ENCODE data around the gene ROBO2.
"Not testable (repeated sequence)": the region's sequence is repeated elsewhere in the genome, so short reads cannot be mapped to it uniquely, and the experiment has no call there.

ROBO2 gene

GRCh38 chr3:77372018-77372417 lies 332.1 kb downstream of the ROBO2 start:
- Mint-ChIP-seq H3K9me3 (peaks cover 3% of the 10 kb centered on the region), H3K27ac (no peak overlapping the region), H3K27me3 (ENCODE audit: low read depth) (no peaks in the 10 kb centered on the region), H3K4me1 (ENCODE audit: low read depth) (no peaks in the 10 kb centered on the region), H3K4me3 (no peak overlapping the region), H3K36me3 (ENCODE audit: low read depth) (no peaks in the 10 kb centered on the region)

GRCh38 chr3:77372634-77373346 lies 332.9 kb downstream of the ROBO2 start:
- no peaks in the 10 kb centered on the region for H3K27me3 Mint-ChIP-seq (ENCODE audit: low read depth)
- H3K4me3 Mint-ChIP-seq, result no peak overlapping the region
- H3K9me3 Mint-ChIP-seq, result peaks cover 3% of the 10 kb centered on the region
- H3K36me3 Mint-ChIP-seq (ENCODE audit: low read depth), result no peaks in the 10 kb centered on the region
- no peak overlapping the region for H3K27ac Mint-ChIP-seq
- H3K4me1 Mint-ChIP-seq (ENCODE audit: low read depth), result no peaks in the 10 kb centered on the region

GRCh38 chr3:77373619-77374018 lies 333.7 kb downstream of the ROBO2 start:
- no peaks in the 10 kb centered on the region for H3K36me3 Mint-ChIP-seq (ENCODE audit: low read depth)
- no peaks in the 10 kb centered on the region for H3K4me1 Mint-ChIP-seq (ENCODE audit: low read depth)
- no peaks in the 10 kb centered on the region for H3K27me3 Mint-ChIP-seq (ENCODE audit: low read depth)
- H3K9me3 Mint-ChIP-seq, result peaks cover 3% of the 10 kb centered on the region
- H3K27ac Mint-ChIP-seq, result no peak overlapping the region
- no peak overlapping the region for H3K4me3 Mint-ChIP-seq

GRCh38 chr3:77376511-77376910 lies 336.6 kb downstream of the ROBO2 start:
- H3K4me3 Mint-ChIP-seq, result no peak overlapping the region
- H3K27me3 Mint-ChIP-seq (ENCODE audit: low read depth), result no peaks in the 10 kb centered on the region
- H3K27ac Mint-ChIP-seq, result no peak overlapping the region
- H3K36me3 Mint-ChIP-seq (ENCODE audit: low read depth), result no peaks in the 10 kb centered on the region
- no peaks in the 10 kb centered on the region for H3K4me1 Mint-ChIP-seq (ENCODE audit: low read depth)
- H3K9me3 Mint-ChIP-seq, result peaks cover 7% of the 10 kb centered on the region

GRCh38 chr3:77377717-77378116 lies 337.8 kb downstream of the ROBO2 start:
- H3K36me3 Mint-ChIP-seq (ENCODE audit: low read depth), result no peaks in the 10 kb centered on the region

GRCh38 chr3:77380136-77380535 lies 340.2 kb downstream of the ROBO2 start:
- no peaks in the 10 kb centered on the region for H3K27me3 Mint-ChIP-seq (ENCODE audit: low read depth)
- H3K4me1 Mint-ChIP-seq (ENCODE audit: low read depth), result no peaks in the 10 kb centered on the region
- H3K9me3 Mint-ChIP-seq, result peaks cover 8% of the 10 kb centered on the region
- no peaks in the 10 kb centered on the region for H3K36me3 Mint-ChIP-seq (ENCODE audit: low read depth)
- no peak overlapping the region for H3K27ac Mint-ChIP-seq
- H3K4me3 Mint-ChIP-seq, result no peak overlapping the region

More at GRCh38 chr3:77377717-77378116, 337.8 kb downstream of the ROBO2 start:
- Mint-ChIP-seq H3K27ac (no peak overlapping the region), H3K4me1 (ENCODE audit: low read depth) (no peaks in the 10 kb centered on the region), H3K9me3 (peaks cover 10% of the 10 kb centered on the region), H3K27me3 (ENCODE audit: low read depth) (no peaks in the 10 kb centered on the region), H3K4me3 (no peak overlapping the region)

- Mint-ChIP-seq H3K36me3 (ENCODE audit: low read depth) (no peaks in the 10 kb centered on the region), H3K4me3 (no peak overlapping the region), H3K9me3 (peaks cover 8% of the 10 kb centered on the region), H3K27ac (no peak overlapping the region), H3K4me1 (ENCODE audit: low read depth) (no peaks in the 10 kb centered on the region), H3K27me3 (ENCODE audit: low read depth) (no peaks in the 10 kb centered on the region)
Observed at GRCh38 chr3:77381431-77381830, 341.5 kb downstream of the ROBO2 start.

- Mint-ChIP-seq H3K9me3 (no peaks in the 10 kb centered on the region), H3K27me3 (ENCODE audit: low read depth) (no peaks in the 10 kb centered on the region), H3K4me1 (ENCODE audit: low read depth) (no peaks in the 10 kb centered on the region), H3K4me3 (no peak overlapping the region), H3K27ac (no peak overlapping the region), H3K36me3 (ENCODE audit: low read depth) (no peaks in the 10 kb centered on the region)
Observed at GRCh38 chr3:77392181-77392580, 352.3 kb downstream of the ROBO2 start.

- Mint-ChIP-seq H3K9me3 (peaks cover 3% of the 10 kb centered on the region), H3K36me3 (ENCODE audit: low read depth) (no peaks in the 10 kb centered on the region), H3K27me3 (ENCODE audit: low read depth) (no peaks in the 10 kb centered on the region), H3K27ac (no peak overlapping the region), H3K4me1 (ENCODE audit: low read depth) (no peaks in the 10 kb centered on the region), H3K4me3 (no peak overlapping the region)
Observed at GRCh38 chr3:77394046-77394445, 354.1 kb downstream of the ROBO2 start.

GRCh38 chr3:77404871-77405270 lies 365.0 kb downstream of the ROBO2 start:
- H3K4me1 Mint-ChIP-seq (ENCODE audit: low read depth), result no peaks in the 10 kb centered on the region
- no peaks in the 10 kb centered on the region for H3K9me3 Mint-ChIP-seq
- H3K27ac Mint-ChIP-seq, result no peak overlapping the region
- no peaks in the 10 kb centered on the region for H3K36me3 Mint-ChIP-seq (ENCODE audit: low read depth)
- no peak overlapping the region for H3K4me3 Mint-ChIP-seq
- no peaks in the 10 kb centered on the region for H3K27me3 Mint-ChIP-seq (ENCODE audit: low read depth)

GRCh38 chr3:77407441-77407840 lies 367.5 kb downstream of the ROBO2 start:
- H3K9me3 Mint-ChIP-seq, result no peaks in the 10 kb centered on the region
- no peaks in the 10 kb centered on the region for H3K27me3 Mint-ChIP-seq (ENCODE audit: low read depth)
- no peaks in the 10 kb centered on the region for H3K36me3 Mint-ChIP-seq (ENCODE audit: low read depth)
- no peak overlapping the region for H3K27ac Mint-ChIP-seq
- H3K4me3 Mint-ChIP-seq, result no peak overlapping the region
- no peaks in the 10 kb centered on the region for H3K4me1 Mint-ChIP-seq (ENCODE audit: low read depth)

- H3K4me3 Mint-ChIP-seq; H3K27me3 Mint-ChIP-seq (ENCODE audit: low read depth); H3K4me1 Mint-ChIP-seq (ENCODE audit: low read depth); H3K36me3 Mint-ChIP-seq (ENCODE audit: low read depth); H3K27ac Mint-ChIP-seq: not testable (repeated sequence)
- H3K9me3 Mint-ChIP-seq, result peaks cover 18% of the 10 kb centered on the region
Observed at GRCh38 chr3:77410334-77410733, 370.4 kb downstream of the ROBO2 start.

- H3K4me3 Mint-ChIP-seq, result no peak overlapping the region
- H3K9me3 Mint-ChIP-seq, result peaks cover 18% of the 10 kb centered on the region
- H3K27ac Mint-ChIP-seq, result no peak overlapping the region
- H3K27me3 Mint-ChIP-seq (ENCODE audit: low read depth), result no peaks in the 10 kb centered on the region
- no peaks in the 10 kb centered on the region for H3K4me1 Mint-ChIP-seq (ENCODE audit: low read depth)
- H3K36me3 Mint-ChIP-seq (ENCODE audit: low read depth), result no peaks in the 10 kb centered on the region
Observed at GRCh38 chr3:77411334-77411733, 371.4 kb downstream of the ROBO2 start.

GRCh38 chr3:77412021-77412438 lies 372.1 kb downstream of the ROBO2 start:
- H3K4me3 Mint-ChIP-seq, result no peak overlapping the region
- no peak overlapping the region for H3K27ac Mint-ChIP-seq
- H3K4me1 Mint-ChIP-seq (ENCODE audit: low read depth), result no peaks in the 10 kb centered on the region
- no peaks in the 10 kb centered on the region for H3K36me3 Mint-ChIP-seq (ENCODE audit: low read depth)
- H3K9me3 Mint-ChIP-seq, result peaks cover 18% of the 10 kb centered on the region
- H3K27me3 Mint-ChIP-seq (ENCODE audit: low read depth), result no peaks in the 10 kb centered on the region

GRCh38 chr3:77412584-77412983 lies 372.7 kb downstream of the ROBO2 start:
- H3K27me3 Mint-ChIP-seq (ENCODE audit: low read depth), result no peaks in the 10 kb centered on the region
- no peaks in the 10 kb centered on the region for H3K4me1 Mint-ChIP-seq (ENCODE audit: low read depth)
- H3K36me3 Mint-ChIP-seq (ENCODE audit: low read depth), result no peaks in the 10 kb centered on the region
- H3K9me3 Mint-ChIP-seq, result peaks cover 18% of the 10 kb centered on the region
- no peak overlapping the region for H3K4me3 Mint-ChIP-seq
- no peak overlapping the region for H3K27ac Mint-ChIP-seq

- Mint-ChIP-seq H3K4me3 (no peak overlapping the region), H3K4me1 (ENCODE audit: low read depth) (no peaks in the 10 kb centered on the region), H3K27me3 (ENCODE audit: low read depth) (no peaks in the 10 kb centered on the region), H3K9me3 (peaks cover 23% of the 10 kb centered on the region), H3K36me3 (ENCODE audit: low read depth) (no peaks in the 10 kb centered on the region), H3K27ac (no peak overlapping the region)
Observed at GRCh38 chr3:77414881-77415280, 375.0 kb downstream of the ROBO2 start.

Measured in T-helper 1 cell treated with Interleukin-12 subunit alpha and Interleukin-12 subunit beta and Interleukin-4 antibody, amounts not matched to agents 30 μg/mL and 1 μg/mL, for 36 hours (primary cell).